Retinal pigment epithelial cell (primary cell): ENCODE data around the gene BFAR.

Source experiments
- DNase-seq: peaks from one replicate; pipeline ENCODE4 v3.0.0-alpha.2; 2010; ENCODE audit warnings: low read depth
- H3K4me3 ChIP-seq: 2 replicates; pipeline ENCODE4 v1.5.1; 2011; ENCODE audit warnings: mild to moderate bottlenecking, low read length, control low read depth, moderate library complexity
- CTCF ChIP-seq: conservative IDR thresholded peaks from 2 replicates; pipeline ENCODE4 v1.5.1; 2011; ENCODE audit warnings: low read depth, low read length, control low read depth, inconsistent platforms

The BFAR gene

GRCh38 chr16:14640538-14640937, 7.8 kb downstream of the BFAR start:
- DNase-seq: no peak
- no peak overlapping the region for H3K4me3 ChIP-seq
- no peak for TF ChIP-seq CTCF

- no peak overlapping the region for H3K4me3 ChIP-seq
- TF ChIP-seq CTCF: no peak
Measured at GRCh38 chr16:14641206-14641605, 8.5 kb downstream of the BFAR start.

GRCh38 chr16:14641926-14642325, 9.2 kb downstream of the BFAR start:
- no peak overlapping the region for H3K4me3 ChIP-seq
- no peak for DNase-seq
- TF ChIP-seq CTCF: no peak

More at GRCh38 chr16:14641206-14641605, 8.5 kb downstream of the BFAR start:
- no peak for DNase-seq

DNA sequence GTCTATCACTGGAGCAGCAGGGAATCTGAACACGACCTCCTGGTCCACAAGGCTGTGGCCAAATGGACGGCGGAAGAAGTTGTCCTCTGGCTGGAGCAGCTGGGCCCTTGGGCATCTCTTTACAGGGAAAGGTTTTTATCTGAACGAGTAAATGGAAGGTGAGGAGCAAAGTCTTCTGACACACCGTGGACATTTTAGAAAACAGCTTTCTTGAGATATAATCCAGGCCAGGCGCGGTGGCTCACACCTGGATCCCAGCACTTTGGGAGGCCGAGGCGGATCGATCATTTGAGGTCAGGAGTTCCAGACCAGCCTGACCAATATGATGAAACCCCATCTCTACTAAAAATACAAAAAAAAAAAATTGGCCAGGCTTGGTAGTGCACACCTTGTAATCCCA, 17.1 kb downstream of the BFAR start:
- DNase-seq: no peak
- no peak for TF ChIP-seq CTCF
- no peak overlapping the region for H3K4me3 ChIP-seq

DNA sequence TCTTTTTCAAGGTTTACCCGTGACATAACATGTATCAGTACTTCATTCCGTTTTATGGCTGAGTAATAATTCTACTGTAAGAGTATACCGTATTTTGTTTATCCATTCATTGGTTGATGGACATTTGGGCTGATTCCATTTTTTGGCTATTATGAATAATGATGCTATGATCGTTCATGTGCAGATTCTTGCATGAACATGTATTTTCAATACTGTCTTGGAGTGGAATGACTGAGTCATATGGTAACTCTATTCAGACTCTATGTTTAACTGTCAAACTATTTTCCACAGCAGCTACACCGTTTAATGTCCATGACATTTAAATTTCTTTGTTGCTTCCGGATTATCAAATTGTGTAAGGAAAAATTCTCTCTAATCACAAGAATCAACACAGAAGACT, 17.9 kb downstream of the BFAR start:
- TF ChIP-seq CTCF: no peak
- H3K4me3 ChIP-seq: no peak overlapping the region
- no peak for DNase-seq

DNA sequence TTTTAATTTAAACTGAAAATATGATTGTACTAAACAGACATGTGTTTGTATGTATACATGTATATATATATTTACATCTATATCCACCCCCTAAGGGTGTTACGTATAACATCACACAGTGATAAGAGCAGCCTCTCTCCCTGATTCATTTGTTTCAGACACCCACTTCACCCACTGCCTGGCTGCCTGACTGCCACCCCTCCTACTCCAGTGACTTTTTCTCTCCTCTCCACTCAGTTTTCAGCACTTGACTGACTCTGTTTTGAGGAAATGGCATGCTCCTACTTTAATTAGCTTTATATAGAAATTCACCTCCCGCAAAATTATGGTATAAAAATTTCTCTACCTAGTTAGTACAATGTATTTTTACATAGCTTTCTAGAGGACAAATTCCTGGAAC, 20.0 kb downstream of the BFAR start:
- no peak for DNase-seq
- TF ChIP-seq CTCF: no peak
- H3K4me3 ChIP-seq: no peak overlapping the region

- TF ChIP-seq CTCF: no peak
- no peak for DNase-seq
- H3K4me3 ChIP-seq: no peak overlapping the region
Measured at GRCh38 chr16:14658063-14658462, 25.3 kb downstream of the BFAR start.
